NOMO-1 treated with DMSO at 0.1 percent for 48 hours (cell line): ENCODE measurements around the gene BBOX1.

Experiments
- DNase-seq: peaks from one replicate; lab custom pipeline; 2025; ENCODE audit not compliant: unreplicated experiment; lab: John Stamatoyannopoulos, UW

The BBOX1 gene

GRCh38 chr11:27025312-27025955 lies 15.2 kb upstream of the BBOX1 start:
- DNase-seq: no peak

DNA sequence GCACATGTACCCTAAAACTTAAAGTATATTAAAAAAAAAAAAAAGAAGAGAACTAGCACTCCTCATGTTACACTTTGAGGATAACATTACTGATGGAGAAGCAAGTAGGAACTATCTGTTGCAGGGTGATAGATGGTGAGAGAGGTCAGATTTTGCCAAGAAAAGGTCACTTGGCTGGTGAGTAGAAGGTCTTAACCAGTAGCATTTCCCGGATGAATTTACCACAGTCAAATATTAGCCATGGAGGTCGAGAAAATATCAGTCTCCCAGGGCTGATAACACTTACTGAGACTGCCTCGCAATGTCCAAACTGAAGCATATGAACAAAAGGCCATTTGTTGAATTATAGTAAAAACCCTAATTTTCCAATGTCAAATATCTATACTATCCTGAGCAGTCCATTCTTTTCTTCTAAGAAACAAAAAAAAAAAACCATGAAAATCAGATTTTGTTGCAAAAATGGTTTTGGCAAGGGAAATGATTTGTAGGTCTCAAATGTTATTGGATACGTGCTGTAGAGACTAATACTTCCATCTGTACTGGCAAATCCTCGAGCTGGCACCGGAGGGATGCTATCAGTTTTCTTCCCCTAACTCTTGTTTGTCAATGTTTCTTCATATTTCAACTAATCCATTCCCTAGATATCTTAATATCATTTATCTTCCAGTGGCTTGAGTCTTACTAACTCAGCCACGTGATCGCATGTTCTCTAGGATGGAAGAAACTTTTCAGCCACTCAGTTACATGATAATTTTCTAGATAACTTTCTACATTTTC lies 14.5 kb upstream of the BBOX1 start:
- no peak for DNase-seq

GRCh38 chr11:27028561-27028965 lies 12.1 kb upstream of the BBOX1 start:
- no peak for DNase-seq

- DNase-seq: no peak
These were observed 10.6 kb upstream of the BBOX1 start for GRCh38 chr11:27029966-27030365.

GRCh38 chr11:27031754-27032153 lies 8.9 kb upstream of the BBOX1 start:
- no peak for DNase-seq

DNA sequence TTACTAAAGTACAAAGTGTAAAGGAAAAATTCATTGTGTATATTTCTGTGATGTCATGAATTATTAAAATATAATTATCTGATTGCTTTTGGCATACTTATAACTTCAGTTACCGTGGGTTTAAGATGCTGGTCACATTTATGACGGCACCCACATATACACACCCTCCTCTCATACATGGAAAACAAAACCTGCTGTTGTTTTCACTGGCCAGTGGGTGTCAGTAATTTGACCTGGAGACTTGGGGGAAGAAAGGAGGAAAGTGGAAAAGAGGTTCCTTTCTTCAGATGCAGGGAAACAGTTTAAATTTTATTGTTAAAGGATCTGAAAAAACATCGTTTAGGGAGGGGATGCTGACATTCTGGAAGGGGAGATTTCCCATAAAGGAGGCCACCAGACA lies 742 bp upstream of the BBOX1 start:
- DNase-seq: no peak

GRCh38 chr11:27041141-27041899 lies 705 bp downstream of the BBOX1 start:
- DNase-seq: peak; percentile 76

DNA sequence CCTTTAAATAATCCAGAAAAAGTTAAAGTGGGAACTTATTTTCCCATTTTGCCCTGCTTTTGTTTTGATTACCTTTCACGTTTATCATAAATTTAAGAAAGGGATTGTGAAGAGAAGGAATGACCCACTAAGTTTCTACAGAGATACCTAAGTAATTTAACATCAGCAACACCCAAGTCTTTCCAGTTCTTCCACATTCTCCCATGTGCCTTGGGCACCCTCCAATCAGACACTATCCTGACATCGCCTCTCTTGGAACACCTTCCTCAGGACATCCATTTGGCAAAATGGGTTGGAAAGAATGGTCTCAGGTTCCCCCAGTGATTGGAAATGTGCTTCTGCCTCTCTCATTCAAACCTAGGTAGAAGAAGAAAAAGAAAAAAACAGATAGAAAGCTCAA lies 6.3 kb downstream of the BBOX1 start:
- DNase-seq: no peak

GRCh38 chr11:27052668-27053067 lies 12.1 kb downstream of the BBOX1 start:
- DNase-seq: peak; percentile 39

DNA sequence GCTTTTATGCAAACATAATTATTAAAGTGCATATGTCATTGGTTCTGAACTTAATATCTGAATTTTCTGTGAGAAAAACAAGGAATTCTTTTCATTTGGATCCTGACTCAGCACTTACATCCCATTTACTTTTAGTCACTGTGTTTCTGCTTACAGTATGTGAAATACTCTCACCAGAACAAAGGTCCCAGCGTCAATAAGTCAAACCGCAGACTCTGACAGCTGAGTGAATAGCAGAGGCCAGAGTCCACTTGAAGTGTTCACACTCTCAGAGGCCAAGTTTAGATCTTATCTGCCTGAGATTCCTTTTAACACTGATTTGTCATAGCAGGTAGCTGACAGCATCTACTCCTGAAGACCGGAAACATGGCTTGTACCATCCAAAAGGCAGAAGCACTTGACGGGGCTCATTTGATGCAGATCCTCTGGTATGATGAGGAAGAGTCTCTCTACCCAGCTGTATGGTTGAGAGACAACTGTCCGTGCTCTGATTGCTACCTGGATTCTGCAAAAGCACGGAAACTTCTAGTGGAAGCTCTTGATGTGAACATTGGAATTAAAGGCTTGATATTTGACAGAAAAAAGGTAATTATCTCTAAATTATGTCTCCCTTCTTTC lies 14.6 kb downstream of the BBOX1 start:
- no peak for DNase-seq

DNA sequence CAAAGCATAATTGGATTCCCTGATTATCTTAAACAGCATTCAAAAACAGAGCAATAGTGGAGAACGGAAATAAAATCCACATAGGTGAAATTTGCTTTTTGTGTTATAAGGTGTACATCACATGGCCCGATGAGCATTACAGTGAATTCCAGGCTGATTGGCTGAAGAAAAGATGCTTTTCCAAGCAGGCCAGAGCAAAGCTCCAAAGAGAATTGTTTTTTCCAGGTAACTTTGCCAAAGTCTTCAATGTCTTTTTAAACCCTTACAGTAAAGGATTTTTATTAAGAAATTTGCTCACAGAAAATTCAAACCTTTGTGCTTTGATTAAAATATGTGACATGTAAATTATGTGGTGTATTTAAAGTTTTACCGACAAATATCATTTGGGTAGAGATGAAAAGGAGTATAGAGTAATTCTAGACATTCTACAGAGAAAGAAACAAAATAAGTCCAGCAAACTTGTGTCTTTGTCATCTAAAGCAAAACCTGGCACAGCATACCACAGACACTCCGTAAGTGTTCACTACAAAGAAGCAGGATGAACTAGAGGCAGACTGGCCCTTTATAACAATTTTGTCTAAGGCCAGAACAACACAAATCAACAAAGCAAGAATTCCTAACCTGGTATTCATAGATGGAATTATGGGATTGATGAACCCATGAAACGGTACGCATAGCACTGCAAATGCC lies 16.6 kb downstream of the BBOX1 start:
- no peak for DNase-seq

- no peak for DNase-seq
These were observed 17.8 kb downstream of the BBOX1 start for GRCh38 chr11:27058456-27058855.

GRCh38 chr11:27059431-27059830 lies 18.8 kb downstream of the BBOX1 start:
- no peak for DNase-seq

DNA sequence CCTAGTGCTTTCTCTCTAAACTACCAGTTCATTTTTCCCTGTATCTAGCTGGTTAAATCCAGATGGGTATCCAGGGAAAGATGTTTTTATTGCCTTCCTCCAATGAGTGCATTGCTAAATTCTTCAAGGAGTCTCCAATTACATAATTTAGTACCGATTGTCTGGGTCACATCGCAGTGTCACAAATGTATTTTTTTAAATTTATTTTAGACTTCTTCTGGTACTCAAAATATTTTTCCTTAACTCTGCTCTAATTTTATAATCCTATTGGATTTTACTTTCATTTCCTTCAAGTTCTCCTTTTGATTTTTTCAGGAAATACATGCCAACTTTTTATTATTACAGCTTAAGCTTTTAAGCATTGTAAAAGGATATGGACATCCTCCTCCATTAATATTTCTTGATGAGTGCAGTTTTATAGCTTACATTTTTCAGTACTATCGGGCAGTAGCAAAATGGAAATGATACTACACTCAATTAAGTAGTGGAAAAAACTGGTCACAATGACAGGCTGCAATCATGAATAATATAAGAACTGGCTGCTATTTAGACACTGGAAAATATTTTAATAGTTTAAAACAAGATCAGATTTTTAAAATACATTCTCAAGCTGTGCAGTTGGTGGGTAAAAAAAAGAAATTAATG lies 20.3 kb downstream of the BBOX1 start:
- DNase-seq: no peak

DNA sequence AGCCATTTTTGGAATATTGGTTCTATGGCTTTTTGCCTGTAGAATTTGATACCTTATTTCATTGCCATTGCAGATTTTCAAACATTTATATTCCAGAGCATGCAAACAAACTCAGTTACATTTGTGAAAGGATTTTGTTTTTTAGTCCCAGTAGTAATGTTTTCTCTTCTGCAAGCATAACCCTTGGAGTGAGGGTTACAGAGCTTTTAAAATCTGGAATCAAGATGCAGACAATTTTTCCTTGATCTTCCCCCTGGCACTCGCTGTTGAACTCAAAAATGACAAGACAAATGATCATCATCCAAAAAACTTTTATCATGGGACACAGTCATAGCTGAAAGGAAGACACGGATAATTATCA lies 20.8 kb downstream of the BBOX1 start:
- no peak for DNase-seq

GRCh38 chr11:27064086-27064485 lies 23.5 kb downstream of the BBOX1 start:
- no peak for DNase-seq

DNA sequence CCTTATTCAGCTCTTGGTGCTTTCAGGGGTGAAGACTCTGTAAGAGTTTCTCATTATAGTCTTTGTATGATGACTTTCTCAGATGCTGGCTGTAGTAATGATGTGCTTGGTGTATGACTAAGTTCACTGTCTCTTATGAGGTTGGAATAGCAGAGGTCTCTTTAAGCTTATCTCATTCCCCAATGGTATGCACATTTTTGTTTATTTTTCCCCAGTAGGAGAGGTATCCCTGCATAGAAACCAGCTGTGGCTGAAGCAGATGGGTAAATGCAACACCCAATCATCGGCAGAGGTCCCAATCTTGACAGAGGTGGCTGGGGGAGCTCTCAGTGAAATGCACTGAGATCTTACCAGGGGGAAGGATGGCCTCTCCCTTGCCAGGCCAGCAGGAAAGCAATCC lies 34.6 kb downstream of the BBOX1 start:
- DNase-seq: no peak

- no peak for DNase-seq
These were observed 35.0 kb downstream of the BBOX1 start for GRCh38 chr11:27075655-27076054.

DNA sequence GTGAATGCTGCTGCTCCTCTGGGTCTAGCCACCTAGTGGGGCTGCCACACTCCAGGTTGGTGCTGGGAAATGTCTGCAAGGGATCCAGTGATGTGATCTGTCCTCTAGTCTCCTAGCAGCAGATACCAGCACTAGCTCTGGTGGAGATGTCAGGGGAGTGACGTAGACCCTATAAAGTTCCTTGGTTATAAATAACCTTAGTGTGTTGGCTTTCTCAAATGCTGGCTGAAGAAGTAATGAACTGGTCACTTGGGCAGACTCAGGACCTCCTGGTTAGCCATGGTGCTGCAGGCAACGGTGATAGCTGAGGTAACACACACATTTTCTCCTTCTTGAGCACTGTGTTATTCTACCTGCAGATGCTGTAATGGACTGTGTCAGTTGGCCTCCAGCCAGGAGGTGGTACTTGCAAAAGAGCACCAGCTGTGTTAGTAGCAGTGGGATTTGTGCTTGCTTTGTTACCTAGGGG lies 35.5 kb downstream of the BBOX1 start:
- DNase-seq: no peak

- no peak for DNase-seq
These were observed 40.4 kb downstream of the BBOX1 start for GRCh38 chr11:27081056-27081455.
